Upper lobe of left lung (tissue), 4 donors: ENCODE data around the gene DMP1.

Source experiments
- POLR2A ChIP-seq, 4 donors: fragments of 450-650 bp; IDR thresholded peaks; one replicate each; pipeline ENCODE4 v1.5.1; 2016 to 2017; ENCODE audit warnings: antibody characterized with exemption in 4 of 4, mild to moderate bottlenecking in 2 of 4
- POLR2AphosphoS5 ChIP-seq, 2 donors: sonication (generic); formaldehyde crosslinking; IDR thresholded peaks; one replicate each; pipeline ENCODE4 v1.5.1; 2017; ENCODE audit warnings: antibody characterized with exemption in 2 of 2

GRCh38 chr4:87633243-87633642, 16.8 kb upstream of the DMP1 start:
- TF ChIP-seq POLR2AphosphoS5 (IDR thresholded peaks at IDR 0.05): no peak
- no peak for TF ChIP-seq POLR2A (IDR thresholded peaks at IDR 0.05)
